ENCODE results near the gene ADAMTS17.

Gene ADAMTS17

DNA sequence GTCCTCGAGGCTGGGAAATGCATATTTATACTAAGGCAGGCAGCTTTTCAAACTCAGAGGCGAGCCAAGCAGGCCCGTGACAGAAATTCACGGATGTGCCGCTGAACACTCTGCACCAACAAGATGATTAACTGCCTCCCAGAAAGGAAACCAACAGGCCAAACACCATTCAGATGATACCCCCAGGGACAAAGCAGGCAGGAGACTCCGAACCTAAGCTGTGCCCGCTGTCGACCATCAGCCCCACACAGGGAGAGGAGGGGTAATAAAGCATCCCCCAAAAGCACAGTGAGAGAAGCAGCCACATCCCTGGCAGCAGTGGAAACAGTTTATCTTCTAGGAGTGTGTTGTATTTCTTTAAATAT, 31.8 kb downstream of the ADAMTS17 start:
- H3K9ac ChIP-seq (ENCODE audit: low read depth, low read length) = peak overlapping the region; percentile 62
- H3K27me3 ChIP-seq (ENCODE audit: insufficient read depth, low read length, poor library complexity) = no peaks in the 10 kb centered on the region
- TF ChIP-seq EZH2 (IDR thresholded peaks at IDR 0.05; ENCODE audit: borderline replicate concordance, low read depth, low read length, severe bottlenecking) = no peak
- TF ChIP-seq, protein P1, sequence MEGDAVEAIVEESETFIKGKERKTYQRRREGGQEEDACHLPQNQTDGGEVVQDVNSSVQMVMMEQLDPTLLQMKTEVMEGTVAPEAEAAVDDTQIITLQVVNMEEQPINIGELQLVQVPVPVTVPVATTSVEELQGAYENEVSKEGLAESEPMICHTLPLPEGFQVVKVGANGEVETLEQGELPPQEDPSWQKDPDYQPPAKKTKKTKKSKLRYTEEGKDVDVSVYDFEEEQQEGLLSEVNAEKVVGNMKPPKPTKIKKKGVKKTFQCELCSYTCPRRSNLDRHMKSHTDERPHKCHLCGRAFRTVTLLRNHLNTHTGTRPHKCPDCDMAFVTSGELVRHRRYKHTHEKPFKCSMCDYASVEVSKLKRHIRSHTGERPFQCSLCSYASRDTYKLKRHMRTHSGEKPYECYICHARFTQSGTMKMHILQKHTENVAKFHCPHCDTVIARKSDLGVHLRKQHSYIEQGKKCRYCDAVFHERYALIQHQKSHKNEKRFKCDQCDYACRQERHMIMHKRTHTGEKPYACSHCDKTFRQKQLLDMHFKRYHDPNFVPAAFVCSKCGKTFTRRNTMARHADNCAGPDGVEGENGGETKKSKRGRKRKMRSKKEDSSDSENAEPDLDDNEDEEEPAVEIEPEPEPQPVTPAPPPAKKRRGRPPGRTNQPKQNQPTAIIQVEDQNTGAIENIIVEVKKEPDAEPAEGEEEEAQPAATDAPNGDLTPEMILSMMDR (IDR thresholded peaks at IDR 0.05; ENCODE audit: borderline replicate concordance, extremely low read depth, low read length, poor library complexity, severe bottlenecking) = no peak
- peaks cover 93% of the 10 kb centered on the region for H3K4me1 ChIP-seq (ENCODE audit: insufficient read depth, low read length)
- H3K9me3 ChIP-seq (ENCODE audit: insufficient read depth, low read length, severe bottlenecking) = peaks cover 6% of the 10 kb centered on the region
- H2AFZ ChIP-seq (ENCODE audit: low read depth, low read length) = no peak overlapping the region
- H4K20me1 ChIP-seq (ENCODE audit: insufficient read depth, low read length) = no peaks in the 10 kb centered on the region
- peaks cover 74% of the 10 kb centered on the region for H3K36me3 ChIP-seq (ENCODE audit: insufficient read depth, low read length)
- H3K4me2 ChIP-seq (ENCODE audit: insufficient read depth, low read length) = peak overlapping the region; percentile 65
- no peak for DNase-seq
- no peak for ATAC-seq (ENCODE audit: insufficient read depth, low read depth)
- peak overlapping the region; percentile 98 for H3K27ac ChIP-seq (ENCODE audit: low read length)
- peaks cover 88% of the 10 kb centered on the region for H3K79me2 ChIP-seq (ENCODE audit: insufficient read depth, low read length)
- H3K4me3 ChIP-seq (ENCODE audit: low read depth in 1 of 2, low read length in 2 of 2) = peak overlapping the region in 1 of 2 experiments; percentile 40; a peak in 1 of 4 replicates

GRCh38 chr15:100309109-100310040, 32.4 kb downstream of the ADAMTS17 start:
- peak overlapping the region; percentile 65 for H3K4me2 ChIP-seq (ENCODE audit: insufficient read depth, low read length)
- no peaks in the 10 kb centered on the region for H4K20me1 ChIP-seq (ENCODE audit: insufficient read depth, low read length)
- H3K9me3 ChIP-seq (ENCODE audit: insufficient read depth, low read length, severe bottlenecking) = peaks cover 6% of the 10 kb centered on the region
- H3K9ac ChIP-seq (ENCODE audit: low read depth, low read length) = peak overlapping the region; percentile 62
- H3K36me3 ChIP-seq (ENCODE audit: insufficient read depth, low read length) = peaks cover 73% of the 10 kb centered on the region
- DNase-seq = no peak
- H3K27me3 ChIP-seq (ENCODE audit: insufficient read depth, low read length, poor library complexity) = no peaks in the 10 kb centered on the region
- no peak for ATAC-seq (ENCODE audit: insufficient read depth, low read depth)
- TF ChIP-seq, protein P1 (IDR thresholded peaks at IDR 0.05; ENCODE audit: borderline replicate concordance, extremely low read depth, low read length, poor library complexity, severe bottlenecking) = no peak
- TF ChIP-seq EZH2 (IDR thresholded peaks at IDR 0.05; ENCODE audit: borderline replicate concordance, low read depth, low read length, severe bottlenecking) = no peak
- peak overlapping the region in 1 of 2 experiments; percentile 40; a peak in 2 of 4 replicates for H3K4me3 ChIP-seq (ENCODE audit: low read depth in 1 of 2, low read length in 2 of 2)
- H2AFZ ChIP-seq (ENCODE audit: low read depth, low read length) = no peak overlapping the region
- peaks cover 89% of the 10 kb centered on the region for H3K4me1 ChIP-seq (ENCODE audit: insufficient read depth, low read length)
- H3K79me2 ChIP-seq (ENCODE audit: insufficient read depth, low read length) = peaks cover 88% of the 10 kb centered on the region
- H3K27ac ChIP-seq (ENCODE audit: low read length) = peak overlapping the region; percentile 98

GRCh38 chr15:100308608-100309007, 33.2 kb downstream of the ADAMTS17 start:
- TF ChIP-seq EZH2 (IDR thresholded peaks at IDR 0.05; ENCODE audit: borderline replicate concordance, low read depth, low read length, severe bottlenecking) = no peak
- TF ChIP-seq, protein P1 (IDR thresholded peaks at IDR 0.05; ENCODE audit: borderline replicate concordance, extremely low read depth, low read length, poor library complexity, severe bottlenecking) = no peak

More at GRCh38 chr15:100308608-100309007, 33.2 kb downstream of the ADAMTS17 start:
- peaks cover 83% of the 10 kb centered on the region for H3K4me1 ChIP-seq (ENCODE audit: insufficient read depth, low read length)
- no peak overlapping the region for H2AFZ ChIP-seq (ENCODE audit: low read depth, low read length)
- H4K20me1 ChIP-seq (ENCODE audit: insufficient read depth, low read length) = no peaks in the 10 kb centered on the region
- peaks cover 8% of the 10 kb centered on the region for H3K9me3 ChIP-seq (ENCODE audit: insufficient read depth, low read length, severe bottlenecking)
- peaks cover 88% of the 10 kb centered on the region for H3K79me2 ChIP-seq (ENCODE audit: insufficient read depth, low read length)
- peak overlapping the region in 1 of 2 experiments; percentile 40; a peak in 2 of 4 replicates for H3K4me3 ChIP-seq (ENCODE audit: low read depth in 1 of 2, low read length in 2 of 2)
- H3K9ac ChIP-seq (ENCODE audit: low read depth, low read length) = peak overlapping the region; percentile 62
- H3K27me3 ChIP-seq (ENCODE audit: insufficient read depth, low read length, poor library complexity) = no peaks in the 10 kb centered on the region
- H3K4me2 ChIP-seq (ENCODE audit: insufficient read depth, low read length) = peak overlapping the region; percentile 65
- peaks cover 75% of the 10 kb centered on the region for H3K36me3 ChIP-seq (ENCODE audit: insufficient read depth, low read length)
- ATAC-seq (ENCODE audit: insufficient read depth, low read depth) (no peak), DNase-seq (no peak)
- H3K27ac ChIP-seq (ENCODE audit: low read length) = peak overlapping the region; percentile 98
